BE2C (cell line): ENCODE data around the gene CUBN.

Source experiments
- DNase-seq: peaks from one replicate; pipeline ENCODE4 v3.0.0-alpha.2; 2020
- H3K27me3 ChIP-seq: fragments of 250-450 bp; sonication (Bioruptor Pico); 2 replicates; pipeline ENCODE4 v1.5.1; 2020; ENCODE audit warnings: mild to moderate bottlenecking
- H3K36me3 ChIP-seq: fragments of 250-450 bp; sonication (Bioruptor Pico); 2 replicates; pipeline ENCODE4 v1.5.1; 2020; ENCODE audit warnings: mild to moderate bottlenecking
- H3K4me1 ChIP-seq: fragments of 250-450 bp; sonication (Bioruptor Pico); 2 replicates; pipeline ENCODE4 v1.5.1; 2020
- H3K4me3 ChIP-seq: 2 replicates; pipeline ENCODE4 v1.5.1; 2011; ENCODE audit warnings: low read depth, low read length
- H3K9me3 ChIP-seq: fragments of 250-450 bp; sonication (Bioruptor Pico); 2 replicates; pipeline ENCODE4 v1.5.1; 2020
- CTCF ChIP-seq: IDR thresholded peaks from 2 replicates; pipeline ENCODE4 v1.5.1; 2012; ENCODE audit warnings: mild to moderate bottlenecking, low read depth, low read length

Gene CUBN

DNA sequence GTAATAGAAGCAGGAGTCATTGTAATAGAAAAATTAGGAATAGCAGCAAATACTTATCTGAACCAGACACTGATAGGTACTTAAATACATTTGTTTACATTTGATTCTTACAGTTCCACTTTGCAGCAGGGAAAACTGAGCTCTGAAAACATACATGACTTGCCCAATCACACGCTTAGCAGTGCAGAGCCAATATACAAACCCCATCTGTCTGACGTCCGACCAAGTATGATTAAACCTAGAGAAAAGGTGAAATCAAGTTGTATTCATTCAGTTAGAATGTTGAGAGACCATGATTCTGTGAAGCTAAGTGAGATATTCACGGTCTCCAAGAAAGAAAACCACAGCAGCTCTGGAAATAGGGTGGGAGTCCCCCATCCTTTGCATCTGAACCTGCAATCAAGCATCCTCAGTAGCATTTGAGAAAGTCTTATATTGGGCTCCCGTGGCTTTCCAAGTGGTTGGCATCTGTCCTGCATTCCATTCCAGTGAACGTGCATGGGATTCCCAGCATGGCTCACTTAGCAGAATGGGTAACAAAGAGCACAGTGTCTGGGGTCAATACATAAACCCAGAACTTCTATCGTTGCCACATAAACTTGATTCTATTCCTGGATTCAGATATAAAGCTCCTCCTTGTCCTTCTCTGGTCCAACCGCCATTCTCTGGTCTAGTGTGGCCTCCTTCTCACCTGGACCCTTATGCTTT is 163.7 kb downstream of the CUBN start:
- no peak overlapping the region for H3K4me3 ChIP-seq
- H3K36me3 ChIP-seq = no peaks in the 10 kb centered on the region
- TF ChIP-seq CTCF = no peak
- no peaks in the 10 kb centered on the region for H3K4me1 ChIP-seq
- DNase-seq = no peak
- no peaks in the 10 kb centered on the region for H3K9me3 ChIP-seq
- no peaks in the 10 kb centered on the region for H3K27me3 ChIP-seq

- Histone ChIP-seq H3K36me3 (no peaks in the 10 kb centered on the region), H3K27me3 (no peaks in the 10 kb centered on the region), H3K4me1 (no peaks in the 10 kb centered on the region), H3K9me3 (no peaks in the 10 kb centered on the region), H3K4me3 (no peak overlapping the region)
- TF ChIP-seq CTCF = no peak
- no peak for DNase-seq
These were observed 164.3 kb downstream of the CUBN start for GRCh38 chr10:16965344-16965616.

DNA sequence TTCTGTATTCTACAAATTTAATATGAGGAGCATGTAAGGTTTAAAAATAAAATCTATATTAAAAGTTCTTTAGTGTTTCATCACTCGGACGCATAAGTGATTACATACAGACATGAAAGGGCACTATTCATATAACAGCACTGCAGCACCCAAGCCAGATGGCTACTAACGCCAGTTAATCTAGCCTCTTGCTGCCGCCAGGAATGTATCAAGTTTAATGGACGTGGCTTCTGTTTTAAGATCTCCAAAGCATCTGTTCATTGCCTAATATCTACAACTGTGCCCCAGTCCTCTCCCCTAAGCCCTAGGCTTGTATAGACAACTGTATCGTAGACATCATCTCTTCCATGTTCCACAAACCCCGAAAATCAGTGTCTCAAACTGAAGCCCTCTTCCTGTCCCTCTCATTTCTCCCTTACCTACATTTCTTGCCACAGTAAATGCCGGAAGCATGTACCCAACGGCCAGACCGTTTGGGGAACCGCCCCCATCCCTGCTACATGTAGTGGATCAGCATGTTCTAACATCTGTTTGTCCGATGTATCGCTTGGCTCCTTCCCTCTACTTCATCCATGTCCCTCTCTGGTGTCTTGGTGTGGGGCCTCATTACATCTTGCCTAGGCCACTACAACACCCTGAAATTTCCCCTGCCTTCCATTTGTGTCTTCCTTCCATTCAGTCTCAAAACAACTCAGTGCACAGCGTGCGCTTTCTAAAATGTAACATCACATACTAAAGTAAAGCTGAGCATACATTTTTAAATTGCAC is 164.9 kb downstream of the CUBN start:
- no peak overlapping the region for H3K4me3 ChIP-seq
- H3K27me3 ChIP-seq = no peaks in the 10 kb centered on the region
- DNase-seq = peak; percentile 16
- no peaks in the 10 kb centered on the region for H3K9me3 ChIP-seq
- TF ChIP-seq CTCF = no peak
- no peaks in the 10 kb centered on the region for H3K36me3 ChIP-seq
- no peaks in the 10 kb centered on the region for H3K4me1 ChIP-seq

DNA sequence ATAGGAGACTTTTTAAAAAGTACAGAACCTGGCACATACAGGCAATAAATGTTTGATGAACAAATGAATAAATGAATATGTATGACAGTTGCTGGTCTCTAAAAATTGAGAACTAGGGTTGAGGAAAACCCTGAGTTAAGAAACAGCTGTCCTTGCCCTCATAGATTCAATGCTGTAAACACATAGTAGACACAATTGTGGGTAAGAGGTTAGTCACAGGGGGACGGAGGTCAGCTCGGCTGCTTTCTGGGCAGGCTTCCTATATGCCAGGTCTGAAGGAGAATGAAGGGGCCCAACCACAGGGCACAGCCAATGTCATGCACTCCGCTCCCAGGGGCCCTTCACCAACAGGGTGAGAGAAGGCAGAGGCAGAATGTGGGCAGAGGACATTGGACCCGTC is 169.1 kb downstream of the CUBN start:
- Histone ChIP-seq H3K9me3 (no peaks in the 10 kb centered on the region), H3K4me3 (no peak overlapping the region), H3K27me3 (no peaks in the 10 kb centered on the region), H3K36me3 (no peaks in the 10 kb centered on the region), H3K4me1 (no peaks in the 10 kb centered on the region)
- TF ChIP-seq CTCF = no peak
- no peak for DNase-seq

DNA sequence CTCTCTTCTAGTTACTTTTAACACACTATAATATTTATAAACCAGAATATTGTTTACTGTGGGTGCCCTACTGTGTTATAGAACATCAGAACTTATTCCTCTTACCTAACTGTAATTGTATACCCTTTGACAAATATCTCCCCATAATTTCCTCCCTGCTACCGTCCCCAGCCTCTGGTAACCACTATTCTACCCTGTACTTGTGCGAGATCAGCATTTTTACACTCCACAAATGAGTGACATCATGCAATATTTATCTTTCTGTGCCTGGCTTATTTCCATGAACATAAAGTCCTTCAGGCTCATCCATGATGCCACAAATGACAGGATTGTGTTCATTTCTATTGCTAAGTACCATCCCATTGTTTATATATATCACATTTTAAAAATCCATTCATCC is 172.6 kb downstream of the CUBN start:
- DNase-seq = no peak
- H3K36me3 ChIP-seq = no peaks in the 10 kb centered on the region
- H3K4me1 ChIP-seq = no peaks in the 10 kb centered on the region; the same call in 1 of the 2 replicates
- no peak overlapping the region for H3K4me3 ChIP-seq
- H3K27me3 ChIP-seq = no peaks in the 10 kb centered on the region
- TF ChIP-seq CTCF = no peak
- H3K9me3 ChIP-seq = no peaks in the 10 kb centered on the region
